ENCODE results near the gene DACH1.

DNA sequence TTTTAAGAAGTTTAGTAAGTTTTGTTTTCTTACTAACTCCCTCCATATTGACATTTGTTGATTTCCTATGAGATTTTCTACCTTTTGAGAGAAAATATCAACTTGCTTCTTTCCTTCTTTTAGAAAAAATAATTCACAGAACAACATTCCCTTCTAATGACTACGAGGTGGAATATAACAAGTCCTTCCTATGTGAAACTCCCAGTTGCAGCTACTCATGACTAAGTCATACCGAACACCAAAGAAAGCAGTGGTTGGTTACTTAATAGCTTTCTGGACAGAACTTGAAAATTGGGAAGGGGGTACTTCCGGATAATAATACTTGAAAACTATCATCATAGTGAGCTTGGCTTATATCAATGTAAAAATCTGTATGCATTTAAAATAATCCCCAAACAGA, 144.8 kb downstream of the DACH1 start:
- TF ChIP-seq EZH2 (IDR thresholded peaks at IDR 0.05; ENCODE audit: borderline replicate concordance, low read depth, low read length, poor library complexity, severe bottlenecking): no peak
- TF ChIP-seq, protein P1, sequence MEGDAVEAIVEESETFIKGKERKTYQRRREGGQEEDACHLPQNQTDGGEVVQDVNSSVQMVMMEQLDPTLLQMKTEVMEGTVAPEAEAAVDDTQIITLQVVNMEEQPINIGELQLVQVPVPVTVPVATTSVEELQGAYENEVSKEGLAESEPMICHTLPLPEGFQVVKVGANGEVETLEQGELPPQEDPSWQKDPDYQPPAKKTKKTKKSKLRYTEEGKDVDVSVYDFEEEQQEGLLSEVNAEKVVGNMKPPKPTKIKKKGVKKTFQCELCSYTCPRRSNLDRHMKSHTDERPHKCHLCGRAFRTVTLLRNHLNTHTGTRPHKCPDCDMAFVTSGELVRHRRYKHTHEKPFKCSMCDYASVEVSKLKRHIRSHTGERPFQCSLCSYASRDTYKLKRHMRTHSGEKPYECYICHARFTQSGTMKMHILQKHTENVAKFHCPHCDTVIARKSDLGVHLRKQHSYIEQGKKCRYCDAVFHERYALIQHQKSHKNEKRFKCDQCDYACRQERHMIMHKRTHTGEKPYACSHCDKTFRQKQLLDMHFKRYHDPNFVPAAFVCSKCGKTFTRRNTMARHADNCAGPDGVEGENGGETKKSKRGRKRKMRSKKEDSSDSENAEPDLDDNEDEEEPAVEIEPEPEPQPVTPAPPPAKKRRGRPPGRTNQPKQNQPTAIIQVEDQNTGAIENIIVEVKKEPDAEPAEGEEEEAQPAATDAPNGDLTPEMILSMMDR (conservative IDR thresholded peaks at IDR 0.05; ENCODE audit: low read depth, low read length): no peak
